Activated CD8-positive, alpha-beta T cell treated with anti-CD3 and anti-CD28 coated beads for 36 hours (primary cell): Measurements from ENCODE around the gene SPACA4. TPM values are rescaled to one million over a fixed set of nuclear protein-coding genes. Genes with fewer than 3 reads are reported as not detected.
"Not testable (repeated sequence)": the region's sequence is repeated elsewhere in the genome, so short reads cannot be mapped to it uniquely, and the experiment has no call there.

ENCODE experiments used
- ATAC-seq: fragments of 200-7000 bp; cut with Tn5 transposase; one replicate; pipeline ENCODE4 v1.10.0; 2021; ENCODE audit warnings: mild to moderate bottlenecking, moderate library complexity
- CTCF ChIA-PET: fragments of 350-600 bp; sonication (Branson Sonifier 250); formaldehyde crosslinking; loops from one replicate; lab custom pipeline; 2021; ENCODE audit warnings: antibody characterized with exemption; lab: Charles Lee
- POLR2A ChIA-PET: fragments of 350-600 bp; sonication (Branson Sonifier 250); formaldehyde crosslinking; loops from one replicate; lab custom pipeline; 2021; ENCODE audit warnings: antibody characterized with exemption; lab: Charles Lee
- DNase-seq: peaks from one replicate; pipeline ENCODE4 v3.0.0-alpha.2; 2020
- H3K27ac Mint-ChIP-seq: one replicate; pipeline ENCODE4 v1.8.0; 2021; ENCODE audit warnings: mild to moderate bottlenecking, mixed read lengths
- H3K27me3 Mint-ChIP-seq: one replicate; pipeline ENCODE4 v1.8.0; 2021; ENCODE audit warnings: mixed read lengths
- H3K36me3 Mint-ChIP-seq: one replicate; pipeline ENCODE4 v1.8.0; 2021; ENCODE audit warnings: low read depth, mixed read lengths
- H3K4me1 Mint-ChIP-seq: one replicate; pipeline ENCODE4 v1.8.0; 2021; ENCODE audit warnings: low read depth, mixed read lengths
- H3K4me3 Mint-ChIP-seq: one replicate; pipeline ENCODE4 v1.8.0; 2021; ENCODE audit warnings: mild to moderate bottlenecking, moderate library complexity, mixed read lengths
- H3K9me3 Mint-ChIP-seq: one replicate; pipeline ENCODE4 v1.8.0; 2021; ENCODE audit warnings: mixed read lengths
- intact Hi-C: fragments of 100-400 bp; cut with micrococcal nuclease; formaldehyde crosslinking; loops from one replicate; pipeline ENCODE4 v1.10.0; 2022
- total RNA-seq, 2 experiments: library from RNA; stranded (reverse); gene quantifications; one replicate each; pipeline ENCODE4 v1.2.3, GENCODE V29; 2021
- TF ChIP-seq, protein P1 (sequence below): fragments of 200-600 bp; IDR thresholded peaks from one replicate; pipeline ENCODE4 v1.8.0; 2022; ENCODE audit warnings: antibody characterized with exemption, mild to moderate bottlenecking

The SPACA4 gene
- total RNA-seq, 2 experiments from 2014 or later = not detected

- Mint-ChIP-seq H3K4me3 (no peak overlapping the region), H3K27me3 (no peaks in the 10 kb centered on the region), H3K4me1 (peaks cover 41% of the 10 kb centered on the region), H3K9me3 (no peaks in the 10 kb centered on the region), H3K36me3 (peaks cover 4% of the 10 kb centered on the region), H3K27ac (no peak overlapping the region)
- ChIA-PET POLR2A (interaction anchor here (9.6 kb wide), 1 partner anchor 10 kb away, joined by 154 read pairs; the partner anchor contains the start of genes FAM83E, RPL18 and SPHK2), CTCF (no interaction called here)
- intact Hi-C loops = no loop called here
- ATAC-seq (no peak), DNase-seq (no peak)
- TF ChIP-seq, protein P1, sequence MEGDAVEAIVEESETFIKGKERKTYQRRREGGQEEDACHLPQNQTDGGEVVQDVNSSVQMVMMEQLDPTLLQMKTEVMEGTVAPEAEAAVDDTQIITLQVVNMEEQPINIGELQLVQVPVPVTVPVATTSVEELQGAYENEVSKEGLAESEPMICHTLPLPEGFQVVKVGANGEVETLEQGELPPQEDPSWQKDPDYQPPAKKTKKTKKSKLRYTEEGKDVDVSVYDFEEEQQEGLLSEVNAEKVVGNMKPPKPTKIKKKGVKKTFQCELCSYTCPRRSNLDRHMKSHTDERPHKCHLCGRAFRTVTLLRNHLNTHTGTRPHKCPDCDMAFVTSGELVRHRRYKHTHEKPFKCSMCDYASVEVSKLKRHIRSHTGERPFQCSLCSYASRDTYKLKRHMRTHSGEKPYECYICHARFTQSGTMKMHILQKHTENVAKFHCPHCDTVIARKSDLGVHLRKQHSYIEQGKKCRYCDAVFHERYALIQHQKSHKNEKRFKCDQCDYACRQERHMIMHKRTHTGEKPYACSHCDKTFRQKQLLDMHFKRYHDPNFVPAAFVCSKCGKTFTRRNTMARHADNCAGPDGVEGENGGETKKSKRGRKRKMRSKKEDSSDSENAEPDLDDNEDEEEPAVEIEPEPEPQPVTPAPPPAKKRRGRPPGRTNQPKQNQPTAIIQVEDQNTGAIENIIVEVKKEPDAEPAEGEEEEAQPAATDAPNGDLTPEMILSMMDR = no peak
Measured at GRCh38 chr19:48629297-48629598, 22.7 kb downstream of the SPACA4 start.

- intact Hi-C loops = loop anchor here (10.0 kb wide), 1 partner anchor 245 kb away; the partner anchor contains the start of gene PPP1R15A
- Mint-ChIP-seq H3K36me3 (peaks cover 4% of the 10 kb centered on the region), H3K4me3 (no peak overlapping the region), H3K27me3 (no peaks in the 10 kb centered on the region), H3K4me1 (peaks cover 40% of the 10 kb centered on the region), H3K9me3 (no peaks in the 10 kb centered on the region), H3K27ac (no peak overlapping the region)
- ChIA-PET POLR2A (interaction anchor here (0.6 to 9.6 kb wide), 2 partner anchors 10 to 244 kb away, joined by 3 to 154 read pairs; partner anchors contain the start of genes FAM83E, RPL18 and SPHK2), CTCF (interaction anchor here (1.1 kb wide), 1 partner anchor 13 kb away, joined by 3 read pairs; no protein-coding TSS in a partner anchor)
- DNase-seq = peak; percentile 46
- no peak for ATAC-seq
- TF ChIP-seq, protein P1 = no peak
Measured at GRCh38 chr19:48629599-48630295, 23.2 kb downstream of the SPACA4 start.

DNA sequence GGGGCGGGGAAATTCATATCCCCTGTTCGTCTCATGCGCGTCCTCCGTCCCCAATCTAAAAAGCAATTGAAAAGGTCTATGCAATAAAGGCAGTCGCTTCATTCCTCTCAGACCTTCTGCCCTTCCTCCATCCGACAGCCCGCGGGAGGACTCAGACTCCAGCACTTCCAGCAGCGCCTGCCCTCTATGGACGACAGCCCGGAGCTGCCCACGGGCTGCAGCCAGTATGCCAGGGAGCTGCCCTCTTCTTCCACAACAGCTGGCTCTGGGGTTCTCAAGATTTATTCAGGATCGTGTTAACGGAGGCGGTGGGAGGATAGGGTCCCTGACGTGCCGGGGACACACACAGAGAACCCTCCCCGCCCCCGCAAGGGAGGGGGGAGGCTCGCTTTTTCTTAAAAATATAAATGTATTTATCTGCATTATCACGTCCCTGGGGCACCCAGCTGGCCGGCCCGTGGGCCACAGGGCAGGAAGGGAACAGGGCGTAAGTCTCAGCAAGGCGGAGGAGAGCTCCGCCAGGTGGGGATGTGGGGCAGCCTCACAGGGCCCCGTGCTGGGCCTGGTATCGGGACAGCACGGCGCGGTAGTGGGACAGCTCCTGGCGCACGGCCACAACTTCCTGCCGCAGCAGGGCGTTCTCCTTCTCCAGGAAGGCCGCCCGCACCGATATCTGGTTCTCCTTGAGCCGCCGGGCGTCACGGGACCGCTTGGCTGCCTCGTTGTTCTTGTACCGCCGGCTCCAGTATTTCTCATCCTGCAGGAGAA lies 23.9 kb downstream of the SPACA4 start:
- H3K27me3 Mint-ChIP-seq = no peaks in the 10 kb centered on the region
- intact Hi-C loops = loop anchor here (10.0 kb wide), 1 partner anchor 244 kb away; the partner anchor contains the start of gene PPP1R15A
- H3K4me1 Mint-ChIP-seq = peaks cover 41% of the 10 kb centered on the region
- peaks cover 4% of the 10 kb centered on the region for H3K36me3 Mint-ChIP-seq
- no peak for DNase-seq
- TF ChIP-seq, protein P1 = no peak
- CTCF ChIA-PET = interaction anchor here (1.1 kb wide), 1 partner anchor 13 kb away, joined by 3 read pairs; no protein-coding TSS in a partner anchor
- POLR2A ChIA-PET = interaction anchor here (0.6 to 9.6 kb wide), 2 partner anchors 11 to 243 kb away, joined by 3 to 154 read pairs; partner anchors contain the start of genes FAM83E, RPL18 and SPHK2
- no peak overlapping the region for H3K4me3 Mint-ChIP-seq
- ATAC-seq = no peak
- no peaks in the 10 kb centered on the region for H3K9me3 Mint-ChIP-seq
- H3K27ac Mint-ChIP-seq = no peak overlapping the region

DNA sequence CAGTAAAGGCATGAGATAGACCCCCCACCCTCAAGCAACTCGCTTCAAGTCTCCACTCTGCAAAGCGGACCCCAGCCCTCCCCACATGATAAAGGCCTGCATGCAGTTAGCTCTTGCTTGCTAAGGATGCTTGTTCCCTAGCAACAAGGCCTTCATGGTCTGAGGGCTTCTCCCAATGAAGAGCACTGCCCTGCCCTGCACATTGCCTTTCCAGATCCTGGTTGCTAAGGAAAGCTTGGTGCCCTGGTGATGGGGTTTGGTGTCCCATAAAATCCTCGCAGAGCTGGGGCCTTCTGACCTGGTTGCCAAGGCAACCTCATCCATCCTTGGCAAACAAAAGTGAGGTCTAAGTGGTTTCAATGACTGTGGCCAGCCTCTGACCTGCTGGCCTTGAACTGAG lies 24.7 kb downstream of the SPACA4 start:
- Mint-ChIP-seq H3K4me1 (peaks cover 42% of the 10 kb centered on the region), H3K36me3 (peaks cover 4% of the 10 kb centered on the region), H3K9me3 (no peaks in the 10 kb centered on the region), H3K27me3 (no peaks in the 10 kb centered on the region), H3K4me3 (no peak overlapping the region), H3K27ac (peak overlapping the region; percentile 38)
- POLR2A ChIA-PET = interaction anchor here (9.6 kb wide), 1 partner anchor 12 kb away, joined by 154 read pairs; the partner anchor contains the start of genes FAM83E, RPL18 and SPHK2
- ATAC-seq (no peak), DNase-seq (no peak)
- TF ChIP-seq, protein P1 = no peak
- intact Hi-C loops = loop anchor here (10.0 kb wide), 1 partner anchor 244 kb away; the partner anchor contains the start of gene PPP1R15A
- CTCF ChIA-PET = no interaction called here

GRCh38 chr19:48632286-48632685 lies 25.7 kb downstream of the SPACA4 start:
- not testable (repeated sequence) for ATAC-seq, DNase-seq, H3K4me3 Mint-ChIP-seq, H3K27me3 Mint-ChIP-seq, H3K36me3 Mint-ChIP-seq, H3K9me3 Mint-ChIP-seq
- intact Hi-C loops = loop anchor here (10.0 kb wide), 1 partner anchor 243 kb away; the partner anchor contains the start of gene PPP1R15A
- POLR2A ChIA-PET = interaction anchor here (2.0 to 9.6 kb wide), 2 partner anchors 12 to 13 kb away, joined by 8 to 154 read pairs; partner anchors contain the start of genes FAM83E, RPL18 and SPHK2
- Mint-ChIP-seq H3K4me1 (peaks cover 41% of the 10 kb centered on the region), H3K27ac (peak overlapping the region; percentile 28)
- CTCF ChIA-PET = interaction anchor here (0.8 to 0.9 kb wide), 2 partner anchors 14 to 23 kb away, joined by 3 read pairs; partner anchors contain the start of gene CA11
